Activated CD4-positive, alpha-beta T cell treated with anti-CD3 and anti-CD28 coated beads, Interleukin-2, amount 50 U/mL, for 24 hours (primary cell): ENCODE results near the gene KCTD5.
"Not testable (repeated sequence)": the region's sequence is repeated elsewhere in the genome, so short reads cannot be mapped to it uniquely, and the experiment has no call there.

Experiments
- DNase-seq, 2 donors: peaks; one replicate each; pipeline ENCODE4 v3.0.0-alpha.2; 2020; ENCODE audit warnings: low read depth in 1 of 2, low spot score in 1 of 2

The KCTD5 gene

GRCh38 chr16:2696601-2697250, 14.4 kb downstream of the KCTD5 start:
- not testable (repeated sequence) for DNase-seq

GRCh38 chr16:2697401-2697948, 15.2 kb downstream of the KCTD5 start:
- no peak for DNase-seq

DNA sequence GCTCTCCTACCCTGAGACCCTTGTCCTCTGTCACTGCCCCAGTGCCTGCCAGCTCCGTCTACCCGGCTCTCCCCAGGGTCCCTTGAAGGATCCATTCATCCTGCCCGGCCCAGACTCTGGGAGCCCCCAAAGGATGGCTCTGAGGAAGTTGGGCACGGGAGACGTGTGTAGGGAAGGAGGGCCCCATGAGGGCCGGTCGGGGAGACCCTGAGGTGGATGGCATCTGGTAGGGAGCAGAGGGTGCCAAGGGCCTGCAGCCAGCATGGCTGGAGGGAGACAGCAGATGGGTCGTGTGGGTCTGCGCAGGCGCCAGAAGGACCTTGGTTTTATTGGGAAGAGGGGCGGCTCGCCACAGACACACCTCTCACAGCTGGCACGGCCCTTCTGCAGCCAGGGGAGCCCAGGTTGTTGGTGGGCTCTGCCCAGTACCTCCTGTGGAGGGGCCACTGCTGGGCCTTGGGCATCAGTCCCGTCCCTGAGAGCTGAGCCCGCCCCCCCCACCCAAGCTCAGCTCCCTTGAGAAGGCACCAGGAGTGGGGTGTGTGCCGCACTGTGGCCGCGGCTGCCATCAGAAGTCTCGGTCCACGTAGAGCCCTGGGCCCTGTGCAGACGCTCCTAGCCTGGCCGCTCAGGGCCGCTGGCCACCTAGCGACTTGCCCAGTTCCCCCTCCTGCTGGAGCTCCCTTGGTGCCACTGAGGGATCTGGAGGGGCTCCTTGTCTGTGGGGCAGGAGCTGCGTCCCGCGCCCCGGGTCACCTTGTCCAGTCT, 16.0 kb downstream of the KCTD5 start:
- DNase-seq, result no peak

- DNase-seq, result no peak
Measured at GRCh38 chr16:2698965-2699750, 16.8 kb downstream of the KCTD5 start.

DNA sequence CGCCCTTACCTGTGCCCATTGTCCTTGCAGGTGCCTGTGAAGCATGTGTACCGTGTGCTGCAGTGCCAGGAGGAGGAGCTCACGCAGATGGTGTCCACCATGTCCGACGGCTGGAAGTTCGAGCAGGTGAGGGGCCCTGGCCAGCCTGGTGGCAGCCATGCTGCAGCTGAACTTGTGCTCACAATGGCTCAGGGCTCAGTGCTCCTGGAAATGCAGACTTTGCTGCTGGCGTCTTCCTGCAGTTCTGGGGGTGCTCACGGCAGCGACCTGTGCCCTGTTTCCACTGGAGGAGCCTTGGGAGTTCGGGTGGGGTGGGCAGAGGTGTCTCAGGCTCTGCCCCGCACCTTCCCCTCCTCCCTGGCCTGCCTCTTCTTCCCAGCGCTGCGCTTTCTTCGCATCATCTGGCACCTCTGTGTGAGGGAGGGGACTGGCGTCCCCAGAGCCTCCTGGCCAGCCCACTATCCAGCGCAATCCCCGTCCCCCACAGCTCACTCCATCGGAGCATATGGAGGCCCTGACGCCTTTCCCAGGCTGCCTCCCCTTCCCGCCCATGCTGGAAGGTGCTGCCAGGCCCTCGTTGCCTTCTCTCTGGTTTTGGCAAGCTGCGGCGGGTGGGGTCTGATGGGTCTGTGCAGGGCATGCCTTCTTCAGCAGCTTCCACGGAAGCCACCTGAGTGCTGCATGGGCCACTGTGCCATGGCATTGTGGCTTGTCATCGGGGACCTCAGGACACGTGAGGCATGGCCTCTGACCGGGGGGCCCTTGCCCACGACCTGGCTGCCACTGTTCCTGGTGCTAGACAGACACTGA, 17.7 kb downstream of the KCTD5 start:
- DNase-seq, result no peak

DNA sequence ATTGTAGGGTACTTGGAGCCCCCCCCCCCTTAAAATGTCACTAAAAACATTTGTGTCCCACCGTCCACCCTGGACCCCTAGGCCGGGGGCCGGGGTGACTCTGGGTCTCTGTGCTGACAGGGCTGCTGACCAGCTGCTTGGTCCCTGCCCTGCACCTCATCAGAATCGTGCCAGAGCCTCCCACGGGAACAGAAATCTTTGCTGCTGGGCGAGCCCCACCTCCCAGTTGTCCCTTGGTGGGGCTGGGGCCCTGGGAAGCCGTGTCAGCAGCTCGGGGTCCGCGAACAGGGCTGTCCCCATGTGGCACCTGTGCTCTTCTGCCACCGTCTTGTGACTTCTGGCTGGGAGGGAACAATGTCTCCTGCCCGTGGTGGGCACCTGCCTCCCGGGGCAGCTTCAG, 18.5 kb downstream of the KCTD5 start:
- no peak for DNase-seq

- DNase-seq, result no peak
Measured at GRCh38 chr16:2701272-2701671, 18.9 kb downstream of the KCTD5 start.

DNA sequence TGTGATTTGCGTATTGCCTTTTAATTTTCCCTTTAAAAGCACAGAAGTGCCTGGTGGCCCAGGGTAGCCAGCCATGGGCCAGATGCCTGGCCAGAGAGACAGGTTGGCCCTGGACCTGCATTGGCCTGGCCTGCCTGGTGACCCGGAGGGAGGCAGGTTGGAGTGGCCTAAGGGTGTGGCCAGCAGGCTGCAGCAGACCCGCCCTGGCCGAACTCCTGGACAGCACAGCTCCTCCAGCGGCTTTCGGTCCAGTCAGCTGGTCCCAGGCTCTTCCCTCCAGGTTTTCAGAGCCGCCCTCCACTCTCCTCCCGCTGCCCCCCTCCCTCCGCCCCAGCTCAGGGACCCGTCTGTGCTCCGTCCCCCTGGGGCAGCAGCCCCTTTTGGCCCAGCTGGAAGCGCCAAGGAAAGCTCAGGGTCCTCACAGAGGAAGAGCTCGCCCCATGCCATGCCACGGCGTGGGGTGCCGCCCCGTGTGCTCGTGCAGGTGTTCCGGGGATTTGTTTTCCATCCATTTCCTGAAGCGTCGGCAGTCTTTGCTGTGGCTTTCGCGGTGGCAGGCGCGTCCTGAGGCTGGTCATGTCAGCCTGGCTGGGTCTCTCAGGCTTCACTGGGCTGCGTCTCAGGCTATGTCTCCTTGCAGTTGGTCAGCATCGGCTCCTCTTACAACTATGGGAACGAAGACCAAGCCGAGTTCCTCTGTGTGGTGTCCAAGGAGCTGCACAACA, 19.6 kb downstream of the KCTD5 start:
- no peak for DNase-seq

DNA sequence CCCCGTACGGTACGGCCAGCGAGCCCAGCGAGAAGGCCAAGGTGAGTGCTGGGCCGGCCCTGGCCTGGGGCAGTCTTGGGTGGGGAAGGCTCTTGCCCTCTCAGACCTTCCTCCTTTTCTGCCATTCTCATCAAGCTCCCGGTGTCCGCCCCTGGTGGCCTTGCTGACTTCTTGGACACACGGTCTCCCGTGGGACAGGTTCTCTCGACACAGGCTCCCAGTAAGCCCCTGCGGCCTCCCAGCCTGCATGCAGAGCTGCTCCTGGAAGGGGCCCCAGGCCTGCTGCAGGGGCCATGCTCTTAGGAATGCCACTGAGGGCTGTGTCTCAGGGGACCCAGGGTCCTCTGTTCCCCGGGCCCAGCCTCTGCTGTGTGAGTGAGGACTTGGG, 20.1 kb downstream of the KCTD5 start:
- DNase-seq, result no peak

GRCh38 chr16:2702871-2703745, 20.8 kb downstream of the KCTD5 start:
- DNase-seq, result no peak

GRCh38 chr16:2704166-2704982, 22.1 kb downstream of the KCTD5 start:
- DNase-seq, result no peak

- DNase-seq, result no peak
Measured at GRCh38 chr16:2704983-2705275, 22.6 kb downstream of the KCTD5 start.

GRCh38 chr16:2705351-2705750, 23.0 kb downstream of the KCTD5 start:
- DNase-seq, result no peak

- DNase-seq, result no peak
Measured at GRCh38 chr16:2706085-2706484, 23.8 kb downstream of the KCTD5 start.

DNA sequence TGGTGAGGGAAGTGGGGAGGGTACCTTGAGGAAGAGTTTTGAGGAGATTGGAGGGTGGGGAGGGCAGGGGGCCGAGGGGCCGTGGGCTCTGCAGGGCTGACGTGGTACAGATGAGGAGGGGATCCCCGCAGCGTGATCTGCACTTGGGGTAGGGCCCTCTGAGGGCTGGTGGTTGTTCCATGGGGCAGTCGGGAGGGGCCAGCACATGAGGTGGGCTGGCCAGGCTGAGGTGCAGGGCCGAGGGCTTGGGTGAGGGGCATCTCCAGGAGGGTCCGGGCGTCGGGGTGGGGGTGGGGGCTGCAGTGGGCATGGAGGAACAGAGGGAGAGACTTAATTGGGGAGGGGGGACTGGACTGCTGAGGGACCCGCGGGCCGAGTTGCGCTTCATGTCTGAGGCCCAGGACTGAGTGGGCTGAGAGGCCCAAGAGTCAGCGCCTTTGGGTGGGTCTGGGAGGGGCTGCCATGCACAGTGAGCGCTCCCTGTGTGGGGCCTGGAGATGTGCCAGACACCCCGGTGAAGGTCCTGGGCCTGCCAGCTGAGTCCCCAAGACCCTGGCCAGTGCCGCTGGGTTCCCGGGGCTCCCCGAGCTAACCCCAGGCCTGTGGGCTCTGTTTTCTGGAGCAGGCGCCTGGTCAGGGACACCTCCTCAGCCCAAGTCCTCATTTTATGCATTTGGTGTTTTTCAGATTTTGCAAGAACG, 24.4 kb downstream of the KCTD5 start:
- no peak for DNase-seq

DNA sequence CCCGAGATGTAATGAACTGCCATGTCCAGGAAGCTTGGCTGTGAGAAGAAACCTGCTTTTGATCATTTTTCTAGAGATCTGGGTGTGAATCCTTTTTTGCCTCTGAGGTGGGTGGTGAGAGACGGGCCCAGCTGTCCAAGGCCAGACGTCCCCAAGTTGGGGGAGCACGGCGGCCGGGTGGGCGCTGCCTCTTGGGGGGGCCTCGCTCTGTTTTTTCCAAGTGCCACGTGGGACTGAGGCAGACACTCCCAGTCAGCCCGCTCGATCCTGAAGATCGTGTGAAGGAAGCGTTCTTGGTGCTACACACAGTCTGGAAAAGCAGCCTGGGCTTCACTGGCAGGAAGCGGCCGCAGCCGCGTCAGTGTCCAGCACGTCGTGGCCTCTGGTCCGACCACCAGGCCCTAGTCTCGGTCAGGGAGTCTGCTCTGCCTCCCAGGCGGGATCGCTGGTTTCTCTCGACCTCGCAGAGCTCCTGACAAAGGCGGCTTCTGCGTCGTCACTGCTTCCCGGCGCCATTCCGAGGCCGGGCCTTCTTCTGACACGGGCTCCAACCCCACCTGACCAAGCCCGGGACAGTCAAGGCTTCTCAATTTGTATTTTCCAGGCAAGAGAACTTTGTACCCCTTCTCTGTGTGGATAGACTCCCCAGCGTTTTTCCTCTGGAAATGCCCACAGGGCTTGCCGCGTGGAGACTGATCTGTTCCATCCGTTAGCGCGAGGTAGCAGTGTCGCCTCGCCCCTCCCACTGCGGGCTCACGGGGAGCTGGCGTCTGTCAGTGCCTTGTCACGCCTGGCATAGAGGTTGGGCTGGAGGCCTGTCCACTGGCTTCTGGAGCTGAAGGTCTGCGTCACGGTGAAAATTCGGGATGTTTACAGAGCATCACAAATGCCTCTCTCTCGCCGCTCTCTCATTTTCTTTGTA, 25.3 kb downstream of the KCTD5 start:
- DNase-seq, result no peak

- no peak for DNase-seq
Measured at GRCh38 chr16:2708290-2708639, 25.9 kb downstream of the KCTD5 start.
